SH-SY5Y (cell line): Measurements from ENCODE around the gene FUZ.

Source experiments
- GATA2 ChIP-seq: IDR thresholded peaks from 2 replicates; pipeline ENCODE4 v1.6.1; 2011; ENCODE audit warnings: mild to moderate bottlenecking, low read depth, low read length
- GATA3 ChIP-seq: IDR thresholded peaks from 2 replicates; pipeline ENCODE4 v1.6.1; 2011; ENCODE audit warnings: low read depth, mild to moderate bottlenecking, low read length, moderate library complexity

DNA sequence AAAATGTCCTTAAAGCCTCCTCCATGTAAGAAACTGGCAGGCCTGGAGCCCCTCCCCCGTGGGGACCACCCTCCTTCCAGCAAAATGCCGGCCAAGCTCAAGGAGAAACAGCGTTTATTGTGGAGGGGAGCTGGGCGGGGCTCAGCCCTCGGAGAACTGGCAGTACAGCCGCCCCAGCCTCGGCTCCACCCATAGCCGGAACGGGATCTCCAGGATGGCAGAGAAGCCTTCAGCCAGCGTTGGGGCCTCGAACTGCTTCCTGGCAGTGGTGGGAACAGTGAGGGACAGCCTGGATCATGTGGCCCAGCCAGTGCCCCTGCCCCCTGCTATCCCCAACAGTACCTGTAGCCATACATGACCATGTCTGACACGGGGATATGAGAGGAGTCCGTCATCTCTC, 48.0 kb upstream of the FUZ start:
- TF ChIP-seq GATA3 (no peak), GATA2 (no peak)
